Natural killer cell (primary cell): Measurements from ENCODE around the gene PLPP4. TPM values are rescaled to one million over a fixed set of nuclear protein-coding genes. Genes with fewer than 3 reads are reported as not detected.

Experiments
- ATAC-seq, 3 donors: fragments of 150-1000 bp in 2 of 3; fragments of 200-7000 bp in 1 of 3; cut with Tn5 transposase; 1 replicate in 1 of 3; 2 replicates in 2 of 3; pipeline ENCODE4 v1.10.0; 2021; ENCODE audit warnings: mild to moderate bottlenecking in 2 of 3, moderate library complexity in 2 of 3
- DNase-seq, 2 donors: peaks; one replicate each; pipeline versions ENCODE4 v3.0.0 to v3.0.0-alpha.2; 2013 to 2021; ENCODE audit warnings: mixed read lengths in 1 of 2
- H3K27ac ChIP-seq: one replicate; pipeline ENCODE4 v1.5.1; 2013; ENCODE audit warnings: mild to moderate bottlenecking, low read length
- H3K27me3 ChIP-seq: one replicate; pipeline ENCODE4 v1.6.1; 2013; ENCODE audit warnings: low read length; ENCODE audit not compliant: control insufficient read depth, insufficient read depth
- H3K36me3 ChIP-seq: one replicate; pipeline ENCODE4 v1.6.1; 2013; ENCODE audit warnings: low read length; ENCODE audit not compliant: control insufficient read depth, insufficient read depth
- H3K4me1 ChIP-seq: one replicate; pipeline ENCODE4 v1.6.1; 2013; ENCODE audit warnings: low read length; ENCODE audit not compliant: control insufficient read depth, insufficient read depth
- H3K4me3 ChIP-seq: one replicate; pipeline ENCODE4 v1.5.1; 2013; ENCODE audit warnings: low read length
- H3K9me3 ChIP-seq: one replicate; pipeline ENCODE4 v1.6.1; 2013; ENCODE audit warnings: low read length; ENCODE audit not compliant: control insufficient read depth, insufficient read depth
- H3K27ac Mint-ChIP-seq, 2 donors: one replicate each; pipeline ENCODE4 v1.8.0; 2022; ENCODE audit warnings: mild to moderate bottlenecking in 2 of 2, mixed read lengths in 2 of 2, moderate library complexity in 1 of 2
- H3K27me3 Mint-ChIP-seq, 2 donors: one replicate each; pipeline ENCODE4 v1.8.0; 2022; ENCODE audit warnings: low read depth in 2 of 2, mixed read lengths in 2 of 2
- H3K36me3 Mint-ChIP-seq: one replicate; pipeline ENCODE4 v1.8.0; 2022; ENCODE audit warnings: mixed read lengths
- H3K4me1 Mint-ChIP-seq, 2 donors: one replicate each; pipeline ENCODE4 v1.8.0; 2022; ENCODE audit warnings: mixed read lengths in 2 of 2
- H3K4me3 Mint-ChIP-seq: one replicate; pipeline ENCODE4 v1.8.0; 2022; ENCODE audit warnings: mild to moderate bottlenecking, moderate library complexity, mixed read lengths
- H3K9me3 Mint-ChIP-seq, 2 donors: one replicate each; pipeline ENCODE4 v1.8.0; 2022; ENCODE audit warnings: mixed read lengths in 2 of 2
- WGBS: methylation state at CpG from one replicate; pipeline ENCODE4 v1.1.7; 2013; ENCODE audit warnings: missing lambda C conversion rate; ENCODE audit not compliant: insufficient coverage; 5-methylcytosine and 5-hydroxymethylcytosine counted together
- intact Hi-C: fragments of 100-400 bp; cut with micrococcal nuclease; formaldehyde crosslinking; loops from one replicate; pipeline ENCODE4 v1.14.2; 2022
- total RNA-seq, 4 donors: library from RNA; stranded (reverse); fragments of 120-200 nt in 1 of 4; gene quantifications; one replicate each; pipeline versions ENCODE4 v1.2.3 to v1.2.4, GENCODE V29; 2013 to 2022
- TF ChIP-seq, protein P1 (sequence below): fragments of 200-600 bp; IDR thresholded peaks from one replicate; pipeline ENCODE4 v1.8.0; 2022; ENCODE audit warnings: antibody characterized with exemption

Gene PLPP4
- total RNA-seq, 3 donors from 2014 or later (not counting 1 experiment from before 2014, with no cell fraction given), result not detected

DNA sequence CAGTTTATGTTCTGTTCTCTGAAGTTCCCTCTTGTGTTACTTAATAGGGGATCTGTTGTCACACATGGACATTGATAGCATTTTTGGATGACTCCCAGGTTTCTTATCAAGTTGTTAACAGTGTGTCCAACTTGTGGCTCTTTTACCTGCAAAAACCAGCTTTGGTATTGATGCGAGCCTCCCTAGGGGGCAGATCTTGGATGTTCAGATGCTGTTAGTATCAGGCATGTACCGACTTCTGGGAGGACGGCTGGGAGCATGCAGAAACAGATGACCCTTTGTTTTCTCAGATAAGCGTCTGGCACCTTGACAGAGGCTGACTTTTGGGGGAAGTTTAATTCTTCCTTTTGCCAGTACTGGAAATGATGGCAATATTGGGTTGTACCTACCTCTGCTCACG lies 2.2 kb downstream of the PLPP4 start:
- ATAC-seq, result no peak
- no peak for DNase-seq
- Mint-ChIP-seq H3K27ac (no peak overlapping the region), H3K9me3 (no peaks in the 10 kb centered on the region), H3K4me1 (peaks cover 0 to 5% of the 10 kb centered on the region in 2 donors), H3K36me3 (no peaks in the 10 kb centered on the region), H3K27me3 (peaks cover 42 to 60% of the 10 kb centered on the region in 2 donors), H3K4me3 (no peak overlapping the region)
- H3K9me3 ChIP-seq, result no peaks in the 10 kb centered on the region
- 76% methylated on average over 5 of the region's 5 CpGs for WGBS
- peaks cover 18% of the 10 kb centered on the region for H3K27me3 ChIP-seq
- no peak overlapping the region for H3K4me3 ChIP-seq
- intact Hi-C loops, result no loop called here
- no peaks in the 10 kb centered on the region for H3K36me3 ChIP-seq
- H3K4me1 ChIP-seq, result peaks cover 8% of the 10 kb centered on the region
- TF ChIP-seq, protein P1, sequence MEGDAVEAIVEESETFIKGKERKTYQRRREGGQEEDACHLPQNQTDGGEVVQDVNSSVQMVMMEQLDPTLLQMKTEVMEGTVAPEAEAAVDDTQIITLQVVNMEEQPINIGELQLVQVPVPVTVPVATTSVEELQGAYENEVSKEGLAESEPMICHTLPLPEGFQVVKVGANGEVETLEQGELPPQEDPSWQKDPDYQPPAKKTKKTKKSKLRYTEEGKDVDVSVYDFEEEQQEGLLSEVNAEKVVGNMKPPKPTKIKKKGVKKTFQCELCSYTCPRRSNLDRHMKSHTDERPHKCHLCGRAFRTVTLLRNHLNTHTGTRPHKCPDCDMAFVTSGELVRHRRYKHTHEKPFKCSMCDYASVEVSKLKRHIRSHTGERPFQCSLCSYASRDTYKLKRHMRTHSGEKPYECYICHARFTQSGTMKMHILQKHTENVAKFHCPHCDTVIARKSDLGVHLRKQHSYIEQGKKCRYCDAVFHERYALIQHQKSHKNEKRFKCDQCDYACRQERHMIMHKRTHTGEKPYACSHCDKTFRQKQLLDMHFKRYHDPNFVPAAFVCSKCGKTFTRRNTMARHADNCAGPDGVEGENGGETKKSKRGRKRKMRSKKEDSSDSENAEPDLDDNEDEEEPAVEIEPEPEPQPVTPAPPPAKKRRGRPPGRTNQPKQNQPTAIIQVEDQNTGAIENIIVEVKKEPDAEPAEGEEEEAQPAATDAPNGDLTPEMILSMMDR, result no peak
- H3K27ac ChIP-seq, result no peak overlapping the region

DNA sequence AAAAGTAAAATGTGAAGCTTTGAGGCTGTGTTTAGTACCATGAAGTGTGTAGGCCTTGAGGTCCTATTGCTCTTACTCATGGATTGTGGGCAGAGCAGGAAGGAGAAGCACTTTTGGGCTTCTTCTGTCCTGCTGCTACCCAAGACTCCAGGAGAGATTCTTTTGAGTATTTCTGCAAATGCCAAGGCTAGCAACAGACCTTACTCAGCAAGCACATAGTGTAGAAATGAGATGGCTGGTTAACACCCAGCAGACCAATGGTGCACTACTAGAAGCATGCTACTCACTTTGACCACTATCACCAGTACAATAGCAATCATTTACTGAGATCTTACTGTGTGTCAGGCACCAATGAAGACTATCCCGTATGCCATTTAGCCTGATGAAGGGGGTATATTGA lies 3.2 kb downstream of the PLPP4 start:
- H3K4me1 ChIP-seq, result peaks cover 8% of the 10 kb centered on the region
- H3K36me3 ChIP-seq, result no peaks in the 10 kb centered on the region
- 78% methylated on average over 1 of the region's 1 CpG for WGBS
- Mint-ChIP-seq H3K27me3 (peaks cover 37 to 50% of the 10 kb centered on the region in 2 donors), H3K4me1 (peaks cover 0 to 5% of the 10 kb centered on the region in 2 donors), H3K9me3 (no peaks in the 10 kb centered on the region), H3K27ac (no peak overlapping the region), H3K4me3 (no peak overlapping the region), H3K36me3 (no peaks in the 10 kb centered on the region)
- H3K9me3 ChIP-seq, result no peaks in the 10 kb centered on the region
- peaks cover 18% of the 10 kb centered on the region for H3K27me3 ChIP-seq
- ATAC-seq (no peak), DNase-seq (no peak)
- TF ChIP-seq, protein P1, result no peak
- H3K4me3 ChIP-seq, result no peak overlapping the region
- intact Hi-C loops, result no loop called here
- H3K27ac ChIP-seq, result no peak overlapping the region

DNA sequence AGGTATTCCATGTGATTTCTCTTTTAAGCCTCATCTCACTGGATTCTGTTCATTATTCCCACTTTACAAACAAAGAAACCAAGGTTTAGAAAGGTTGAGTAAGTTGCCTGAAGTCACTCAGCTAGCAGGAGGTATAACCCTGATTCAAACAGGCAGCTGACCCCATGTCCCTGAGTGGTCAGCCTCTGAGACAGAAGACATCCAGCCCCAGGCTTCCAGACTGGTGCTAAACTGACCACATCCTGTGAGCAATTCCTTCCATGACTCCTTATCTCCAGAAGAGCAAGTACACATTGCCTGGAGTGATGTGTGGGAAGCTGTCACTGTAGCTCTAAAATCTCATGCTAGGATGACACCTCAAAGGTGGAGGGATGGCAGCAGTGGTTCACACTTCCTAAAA lies 3.7 kb downstream of the PLPP4 start:
- no peak overlapping the region for H3K27ac Mint-ChIP-seq

More for the DNA sequence above, 3.7 kb downstream of the PLPP4 start:
- peaks cover 0 to 5% of the 10 kb centered on the region in 2 donors for H3K4me1 Mint-ChIP-seq
- H3K9me3 Mint-ChIP-seq, result no peaks in the 10 kb centered on the region
- no peak overlapping the region for H3K4me3 Mint-ChIP-seq
- Histone ChIP-seq H3K4me3 (no peak overlapping the region), H3K36me3 (no peaks in the 10 kb centered on the region), H3K4me1 (peaks cover 8% of the 10 kb centered on the region), H3K27ac (no peak overlapping the region), H3K27me3 (peaks cover 17% of the 10 kb centered on the region), H3K9me3 (no peaks in the 10 kb centered on the region)
- TF ChIP-seq, protein P1, result no peak
- DNase-seq, result no peak
- H3K27me3 Mint-ChIP-seq, result peaks cover 34 to 45% of the 10 kb centered on the region in 2 donors
- no peaks in the 10 kb centered on the region for H3K36me3 Mint-ChIP-seq
- intact Hi-C loops, result no loop called here
- ATAC-seq, result no peak
